ENCODE measurements around the gene RNF213.

The RNF213 gene

DNA sequence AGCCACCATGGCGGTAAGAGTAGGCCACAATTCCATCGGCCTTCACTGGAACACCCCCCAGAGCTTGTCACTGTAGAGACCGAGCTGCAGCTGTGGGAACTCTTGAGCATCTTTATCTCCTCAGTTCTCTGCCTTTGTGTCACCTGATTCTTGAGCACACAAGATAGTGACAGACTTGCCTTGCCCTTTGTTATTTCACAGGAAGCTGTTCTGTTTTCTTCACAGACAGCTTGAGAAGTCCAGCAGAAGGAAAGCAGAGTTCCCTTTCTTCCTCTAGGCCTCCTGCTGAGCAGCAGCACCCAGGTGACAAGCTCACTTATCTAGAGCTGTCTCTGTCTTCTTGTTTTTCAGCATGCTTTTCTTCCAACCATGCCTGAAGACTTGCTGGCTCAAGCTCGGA, 115.9 kb downstream of the RNF213 start:
- Mint-ChIP-seq H3K27ac (no peak overlapping the region), H3K27me3 (no peaks in the 10 kb centered on the region), H3K9me3 (no peaks in the 10 kb centered on the region), H3K36me3 (ENCODE audit: low read depth) (peaks cover 100% of the 10 kb centered on the region), H3K4me3 (no peak overlapping the region), H3K4me1 (ENCODE audit: low read depth) (peaks cover 12% of the 10 kb centered on the region)
- intact Hi-C loops (cut with micrococcal nuclease): loop anchor here (10.0 kb wide), 1 partner anchor 52 kb away; no protein-coding TSS in a partner anchor

DNA sequence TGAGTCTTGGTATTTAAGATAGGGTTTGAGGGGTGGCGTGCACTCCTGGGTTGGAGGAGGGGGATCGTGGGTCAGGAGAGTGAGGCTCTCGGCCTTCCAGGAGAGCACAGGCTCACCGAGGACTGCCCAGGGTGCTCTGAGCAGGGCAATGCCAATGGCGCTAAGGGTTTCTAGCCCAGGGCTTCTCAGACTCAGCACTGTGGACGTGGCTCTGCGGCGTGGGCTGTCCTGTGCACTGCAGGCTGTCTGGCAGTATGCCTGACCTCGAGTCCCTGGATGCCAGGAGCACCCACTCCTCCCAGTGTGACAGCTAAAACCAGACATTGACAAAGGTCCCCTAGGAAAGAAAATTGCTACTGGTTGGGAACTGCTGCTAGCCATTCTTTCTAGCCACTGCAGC, 117.1 kb downstream of the RNF213 start:
- Mint-ChIP-seq H3K27ac (no peak overlapping the region), H3K36me3 (ENCODE audit: low read depth) (peaks cover 100% of the 10 kb centered on the region)

DNA sequence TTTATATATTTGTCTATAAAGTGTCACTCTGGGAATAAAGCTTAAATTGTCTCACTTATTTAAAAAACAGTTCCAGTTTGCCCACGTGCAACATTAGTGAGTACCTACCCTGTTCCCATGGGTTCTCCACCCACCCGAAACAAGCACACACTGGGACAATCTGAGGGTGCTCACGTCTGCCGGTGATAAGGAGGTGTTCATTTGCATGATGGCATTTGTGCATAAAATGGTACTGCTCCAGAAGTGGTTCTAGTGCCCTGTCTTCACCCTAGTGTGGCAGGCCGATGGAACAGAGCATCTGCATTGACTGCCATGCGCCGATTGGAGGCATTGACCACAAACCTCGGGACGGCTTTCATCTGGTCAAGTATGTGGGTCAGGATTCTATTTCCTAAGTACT, 118.7 kb downstream of the RNF213 start:
- Mint-ChIP-seq H3K27me3 (no peaks in the 10 kb centered on the region), H3K27ac (no peak overlapping the region), H3K4me3 (no peak overlapping the region), H3K36me3 (ENCODE audit: low read depth) (peaks cover 100% of the 10 kb centered on the region), H3K4me1 (ENCODE audit: low read depth) (peaks cover 9% of the 10 kb centered on the region), H3K9me3 (no peaks in the 10 kb centered on the region)
- intact Hi-C loops (cut with micrococcal nuclease): loop anchor here (10.0 kb wide), 1 partner anchor 55 kb away; no protein-coding TSS in a partner anchor

More for the DNA sequence above, 117.1 kb downstream of the RNF213 start:
- Mint-ChIP-seq H3K4me1 (ENCODE audit: low read depth) (peaks cover 12% of the 10 kb centered on the region), H3K9me3 (no peaks in the 10 kb centered on the region), H3K4me3 (no peak overlapping the region), H3K27me3 (no peaks in the 10 kb centered on the region)
- intact Hi-C loops (cut with micrococcal nuclease): loop anchor here (10.0 kb wide), 1 partner anchor 53 kb away; no protein-coding TSS in a partner anchor

DNA sequence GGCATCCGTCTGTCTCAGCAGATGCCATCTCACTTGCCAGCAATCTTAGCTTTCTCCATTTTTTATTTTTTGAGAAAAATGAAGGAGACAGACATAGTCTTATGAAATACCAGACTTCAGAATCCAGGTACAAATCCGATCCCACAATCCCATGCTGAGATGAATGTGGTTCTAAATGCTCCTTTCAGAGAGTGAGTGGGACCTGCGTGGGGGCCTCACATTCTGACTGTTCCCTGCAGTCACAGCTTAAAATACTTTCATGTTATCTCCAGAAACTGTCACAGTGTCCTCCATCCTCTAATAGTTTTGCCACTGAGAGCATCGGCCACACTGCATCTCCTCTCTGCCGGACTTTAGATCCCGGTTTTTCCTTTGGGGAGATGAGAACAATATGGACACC, 119.4 kb downstream of the RNF213 start:
- Mint-ChIP-seq H3K27ac (no peak overlapping the region), H3K4me3 (no peak overlapping the region), H3K27me3 (no peaks in the 10 kb centered on the region), H3K36me3 (ENCODE audit: low read depth) (peaks cover 100% of the 10 kb centered on the region), H3K4me1 (ENCODE audit: low read depth) (peaks cover 4% of the 10 kb centered on the region), H3K9me3 (no peaks in the 10 kb centered on the region)
- intact Hi-C loops (cut with micrococcal nuclease): no loop called here

DNA sequence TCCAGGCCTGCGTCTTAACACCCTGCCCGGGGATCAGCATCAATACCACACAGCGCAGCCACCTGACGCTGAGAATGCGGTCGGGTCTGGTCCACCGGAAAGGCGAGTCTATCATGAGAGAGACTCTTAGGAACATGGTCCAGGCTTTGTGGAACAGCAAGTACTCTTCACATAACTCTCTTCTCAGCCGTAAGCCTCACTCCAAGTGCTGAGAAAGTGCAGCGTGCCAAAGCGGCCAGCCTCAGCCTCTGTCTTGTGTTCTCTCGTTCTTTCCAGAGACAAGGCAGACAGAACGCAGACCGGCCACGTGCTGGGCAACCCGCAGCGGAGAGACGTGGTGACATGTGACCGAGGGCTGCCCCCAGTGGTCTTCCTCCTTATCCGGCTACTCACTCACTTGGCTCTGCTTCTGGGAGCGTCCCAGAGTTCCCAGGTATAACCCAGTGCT, 119.9 kb downstream of the RNF213 start:
- H3K4me3 Mint-ChIP-seq: no peak overlapping the region
- H3K4me1 Mint-ChIP-seq (ENCODE audit: low read depth): no peaks in the 10 kb centered on the region
- no peak overlapping the region for H3K27ac Mint-ChIP-seq
- H3K36me3 Mint-ChIP-seq (ENCODE audit: low read depth): peaks cover 100% of the 10 kb centered on the region
- intact Hi-C loops (cut with micrococcal nuclease): no loop called here
- no peaks in the 10 kb centered on the region for H3K27me3 Mint-ChIP-seq
- H3K9me3 Mint-ChIP-seq: no peaks in the 10 kb centered on the region

DNA sequence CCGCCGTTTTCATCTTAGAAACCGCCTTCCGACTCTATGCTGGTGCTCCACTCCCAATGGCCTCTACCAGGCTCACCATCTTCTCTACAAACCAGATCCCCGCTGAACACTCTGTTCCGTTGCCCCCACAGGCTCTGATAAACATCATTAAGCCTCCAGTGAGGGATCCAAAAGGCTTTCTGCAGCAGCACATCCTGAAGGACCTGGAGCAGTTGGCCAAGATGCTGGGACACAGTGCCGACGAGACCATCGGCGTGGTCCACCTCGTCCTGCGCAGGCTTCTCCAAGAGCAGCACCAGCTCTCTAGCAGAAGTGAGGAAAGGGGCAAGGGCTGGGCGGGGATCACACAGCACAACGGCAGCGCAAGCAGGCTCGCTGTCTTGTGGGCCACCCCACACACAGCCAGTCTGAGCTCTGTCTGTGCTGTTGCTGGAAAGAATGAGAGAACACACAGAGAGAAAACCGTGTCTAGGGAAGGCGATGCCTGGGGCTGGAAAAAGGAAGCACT, 120.8 kb downstream of the RNF213 start:
- H3K36me3 Mint-ChIP-seq (ENCODE audit: low read depth): peaks cover 100% of the 10 kb centered on the region
- no peaks in the 10 kb centered on the region for H3K9me3 Mint-ChIP-seq
- no peak overlapping the region for H3K27ac Mint-ChIP-seq
- H3K4me3 Mint-ChIP-seq: no peak overlapping the region
- no peaks in the 10 kb centered on the region for H3K27me3 Mint-ChIP-seq
- no peaks in the 10 kb centered on the region for H3K4me1 Mint-ChIP-seq (ENCODE audit: low read depth)
- intact Hi-C loops (cut with micrococcal nuclease): no loop called here

DNA sequence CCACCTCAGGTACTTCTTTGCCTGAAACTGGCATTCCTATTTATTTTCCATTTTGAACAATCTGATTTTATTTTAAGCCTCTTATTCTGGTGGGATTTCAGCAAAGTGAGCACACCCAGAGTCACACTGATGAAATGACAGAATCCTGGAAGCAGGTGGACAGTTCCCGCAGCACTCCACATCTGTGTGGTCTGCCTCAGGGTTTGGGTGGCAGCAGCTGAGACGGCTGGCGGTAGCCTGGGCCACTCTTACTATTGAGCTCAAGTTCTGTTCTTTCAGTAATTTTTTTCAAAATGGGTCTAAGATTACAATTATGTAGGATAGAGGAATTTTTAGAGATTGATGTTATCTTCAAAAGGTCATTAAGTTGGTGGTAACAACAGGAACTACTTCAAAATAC, 121.8 kb downstream of the RNF213 start:
- Mint-ChIP-seq H3K9me3 (no peaks in the 10 kb centered on the region), H3K27ac (no peak overlapping the region), H3K36me3 (ENCODE audit: low read depth) (peaks cover 100% of the 10 kb centered on the region), H3K27me3 (no peaks in the 10 kb centered on the region), H3K4me1 (ENCODE audit: low read depth) (no peaks in the 10 kb centered on the region), H3K4me3 (no peak overlapping the region)
- intact Hi-C loops (cut with micrococcal nuclease): no loop called here

DNA sequence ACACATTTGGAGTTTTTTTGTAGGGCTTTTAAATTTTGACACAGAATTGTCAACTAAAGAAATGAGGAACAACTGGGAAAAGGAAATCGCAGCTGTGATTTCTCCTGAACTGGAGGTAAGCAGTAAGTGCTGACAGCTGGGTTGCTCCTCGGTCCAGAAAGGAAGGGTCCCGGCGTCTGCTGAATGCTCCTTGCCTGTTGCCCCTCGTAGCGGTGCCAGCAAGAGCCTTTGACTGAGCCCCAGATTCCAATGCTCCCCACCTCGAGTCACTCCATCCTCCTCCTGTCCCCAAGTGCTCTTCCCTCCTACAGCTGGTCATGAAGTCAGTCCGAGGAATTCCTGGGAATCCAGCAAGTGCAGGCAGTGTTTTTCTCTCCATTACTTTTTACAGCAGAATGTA, 122.3 kb downstream of the RNF213 start:
- H3K4me3 Mint-ChIP-seq: no peak overlapping the region
- H3K4me1 Mint-ChIP-seq (ENCODE audit: low read depth): no peaks in the 10 kb centered on the region
- H3K27ac Mint-ChIP-seq: no peak overlapping the region
- intact Hi-C loops (cut with micrococcal nuclease): no loop called here
- no peaks in the 10 kb centered on the region for H3K27me3 Mint-ChIP-seq
- no peaks in the 10 kb centered on the region for H3K9me3 Mint-ChIP-seq
- H3K36me3 Mint-ChIP-seq (ENCODE audit: low read depth): peaks cover 100% of the 10 kb centered on the region

DNA sequence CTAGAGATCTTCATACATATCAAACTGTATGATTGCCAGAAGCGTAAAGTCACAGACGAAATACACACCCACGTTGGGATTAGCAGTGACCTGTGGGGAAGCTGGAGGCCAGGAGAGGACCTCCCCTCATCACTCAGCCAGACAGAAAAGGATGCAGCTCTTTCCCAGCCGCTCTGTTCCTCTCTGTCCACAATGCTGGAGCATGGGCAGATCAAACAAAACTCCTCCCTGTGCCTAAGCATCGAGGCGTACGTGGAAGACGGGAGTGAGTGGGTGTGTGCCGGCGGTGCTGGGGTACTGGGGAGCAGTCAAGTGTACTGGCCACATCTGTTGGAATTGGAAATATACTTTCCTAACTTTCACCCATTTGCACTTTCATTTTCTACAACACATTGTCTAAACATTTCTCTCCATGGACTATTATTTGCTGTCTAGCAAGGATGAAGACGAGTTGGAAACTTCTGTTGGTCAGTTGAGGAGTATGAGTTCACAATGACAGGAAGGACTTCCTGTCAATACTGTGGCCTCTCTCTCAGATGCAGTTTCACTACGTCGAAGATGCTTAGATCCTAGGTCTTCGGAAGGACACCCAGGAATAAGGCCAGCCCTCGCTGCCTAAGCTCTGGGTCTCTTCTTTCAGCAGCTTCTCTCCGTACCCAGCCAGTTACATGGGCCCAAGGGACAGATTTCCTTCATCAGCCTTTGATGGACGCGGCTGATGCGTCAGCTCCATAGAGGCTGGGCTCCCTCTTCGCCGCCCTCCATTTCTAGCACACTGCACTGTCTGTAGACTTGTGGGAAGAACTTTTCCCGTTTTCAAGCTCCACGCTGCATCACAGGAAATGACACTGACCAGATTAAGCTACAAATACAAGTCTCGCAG, 123.7 kb downstream of the RNF213 start:
- no peaks in the 10 kb centered on the region for H3K4me1 Mint-ChIP-seq (ENCODE audit: low read depth)
- no peaks in the 10 kb centered on the region for H3K9me3 Mint-ChIP-seq
- H3K27ac Mint-ChIP-seq: no peak overlapping the region
- intact Hi-C loops (cut with micrococcal nuclease): no loop called here
- no peaks in the 10 kb centered on the region for H3K27me3 Mint-ChIP-seq
- H3K36me3 Mint-ChIP-seq (ENCODE audit: low read depth): peaks cover 100% of the 10 kb centered on the region
- no peak overlapping the region for H3K4me3 Mint-ChIP-seq

DNA sequence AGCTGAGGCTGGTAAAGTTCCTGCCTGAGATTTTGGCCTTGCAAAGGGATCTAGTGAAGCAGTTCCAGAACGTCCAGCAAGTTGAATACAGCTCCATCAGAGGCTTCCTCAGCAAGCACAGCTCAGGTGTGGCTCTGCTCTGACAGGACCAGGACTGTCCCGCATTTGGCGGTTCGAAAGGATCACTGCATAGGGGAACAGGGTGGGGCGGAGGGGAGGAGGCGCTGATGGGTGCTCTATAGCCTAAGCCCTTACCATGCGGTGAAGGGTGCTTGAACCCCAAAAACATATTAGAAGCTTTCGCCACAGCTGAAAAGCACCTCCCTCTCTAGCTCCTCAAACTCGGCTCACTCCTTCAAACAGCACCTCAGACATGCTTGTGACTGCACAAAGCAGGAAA, 124.4 kb downstream of the RNF213 start:
- Mint-ChIP-seq H3K27ac (no peak overlapping the region), H3K27me3 (no peaks in the 10 kb centered on the region), H3K4me3 (no peak overlapping the region), H3K36me3 (ENCODE audit: low read depth) (peaks cover 100% of the 10 kb centered on the region), H3K9me3 (no peaks in the 10 kb centered on the region), H3K4me1 (ENCODE audit: low read depth) (no peaks in the 10 kb centered on the region)
- intact Hi-C loops (cut with micrococcal nuclease): no loop called here

DNA sequence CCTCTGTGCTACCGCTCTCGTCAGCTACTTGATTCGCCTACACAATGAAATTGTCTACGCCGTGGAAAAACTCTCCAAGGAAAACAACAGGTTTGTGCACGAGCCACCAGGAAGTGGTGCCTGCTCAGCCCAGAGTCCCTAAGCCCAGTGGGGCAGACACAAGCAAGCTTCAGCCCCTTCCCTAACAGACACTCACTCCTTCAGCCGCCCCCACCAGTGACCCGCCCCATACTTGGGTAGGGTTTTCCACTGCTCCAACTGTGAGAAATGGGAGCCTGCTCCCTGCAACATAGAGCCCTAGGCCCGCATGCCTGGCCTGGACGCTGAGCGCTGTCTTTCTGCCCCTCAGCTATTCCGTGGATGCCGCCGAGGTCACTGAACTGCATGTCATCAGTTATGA, 125.7 kb downstream of the RNF213 start:
- H3K36me3 Mint-ChIP-seq (ENCODE audit: low read depth): peaks cover 100% of the 10 kb centered on the region
- H3K27me3 Mint-ChIP-seq: no peaks in the 10 kb centered on the region
- no peak overlapping the region for H3K27ac Mint-ChIP-seq
- no peak overlapping the region for H3K4me3 Mint-ChIP-seq
- H3K4me1 Mint-ChIP-seq (ENCODE audit: low read depth): no peaks in the 10 kb centered on the region
- no peaks in the 10 kb centered on the region for H3K9me3 Mint-ChIP-seq
- intact Hi-C loops (cut with micrococcal nuclease): no loop called here

DNA sequence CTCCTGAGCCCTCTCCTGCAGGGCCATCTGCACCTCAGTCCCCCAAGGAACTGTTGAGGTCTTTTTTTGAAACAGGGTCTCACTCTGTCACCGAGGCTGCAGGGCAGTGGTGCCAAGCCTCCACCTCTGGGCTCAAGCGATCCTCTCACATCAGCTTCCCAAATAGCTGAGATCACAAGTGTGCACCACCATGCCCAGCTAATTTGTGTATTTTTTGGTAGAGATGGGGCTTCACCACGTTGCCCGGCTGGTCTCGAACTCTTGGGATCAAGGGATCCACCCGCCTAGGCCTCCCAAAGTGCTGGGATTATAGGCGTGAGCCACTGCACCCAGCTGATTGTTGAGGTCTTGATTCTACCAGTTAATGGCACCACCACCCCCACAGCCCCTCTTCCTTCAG, 126.4 kb downstream of the RNF213 start:
- H3K27me3 Mint-ChIP-seq: no peaks in the 10 kb centered on the region
- peak overlapping the region; percentile 35 for H3K27ac Mint-ChIP-seq
- no peaks in the 10 kb centered on the region for H3K4me1 Mint-ChIP-seq (ENCODE audit: low read depth)
- peaks cover 100% of the 10 kb centered on the region for H3K36me3 Mint-ChIP-seq (ENCODE audit: low read depth)
- intact Hi-C loops (cut with micrococcal nuclease): no loop called here
- no peak overlapping the region for H3K4me3 Mint-ChIP-seq
- no peaks in the 10 kb centered on the region for H3K9me3 Mint-ChIP-seq

DNA sequence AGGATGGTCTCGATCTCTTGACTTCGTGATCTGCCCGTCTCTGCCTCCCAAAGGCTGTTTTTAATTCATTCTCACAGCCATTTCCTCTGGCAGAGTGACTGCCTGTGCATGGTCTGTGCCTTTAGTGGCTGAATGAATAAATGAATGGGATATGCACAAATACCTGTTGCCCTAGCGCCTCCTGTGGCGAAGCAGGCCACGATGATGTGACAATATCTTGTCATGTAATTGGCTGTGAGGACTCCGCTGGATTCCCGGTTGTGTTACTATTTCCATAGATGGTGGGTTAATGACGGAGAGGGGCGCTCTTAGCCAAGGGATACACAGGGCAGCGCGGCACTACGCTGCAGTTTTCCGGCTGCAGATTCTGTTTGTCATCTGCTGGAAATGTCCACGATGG, 127.5 kb downstream of the RNF213 start:
- H3K27me3 Mint-ChIP-seq: no peaks in the 10 kb centered on the region

DNA sequence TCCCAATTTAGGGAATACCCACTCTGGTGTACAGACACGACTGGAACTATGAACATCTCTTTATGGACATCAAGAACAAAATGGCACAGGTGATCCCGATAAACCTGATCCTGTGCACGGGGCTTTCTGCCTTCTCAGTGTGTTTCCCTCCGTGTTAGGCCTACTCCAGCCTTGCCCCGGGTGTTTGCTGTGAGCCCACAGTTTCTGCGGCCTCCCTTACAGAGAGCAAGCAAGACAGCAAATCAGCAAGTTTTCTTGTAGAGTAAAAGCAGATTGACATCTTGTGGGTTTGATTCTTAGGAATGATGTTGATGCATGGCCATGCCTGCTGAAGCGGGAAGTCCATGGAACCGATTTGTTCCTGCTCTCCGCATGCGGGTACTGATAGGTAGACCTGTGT, 127.9 kb downstream of the RNF213 start:
- Mint-ChIP-seq H3K27me3 (no peaks in the 10 kb centered on the region), H3K27ac (peak overlapping the region; percentile 25), H3K4me1 (ENCODE audit: low read depth) (no peaks in the 10 kb centered on the region), H3K36me3 (ENCODE audit: low read depth) (peaks cover 100% of the 10 kb centered on the region), H3K9me3 (no peaks in the 10 kb centered on the region), H3K4me3 (no peak overlapping the region)
- intact Hi-C loops (cut with micrococcal nuclease): no loop called here

More for the DNA sequence above, 127.5 kb downstream of the RNF213 start:
- Mint-ChIP-seq H3K9me3 (no peaks in the 10 kb centered on the region), H3K36me3 (ENCODE audit: low read depth) (peaks cover 100% of the 10 kb centered on the region), H3K4me1 (ENCODE audit: low read depth) (no peaks in the 10 kb centered on the region), H3K27ac (no peak overlapping the region), H3K4me3 (no peak overlapping the region)
- intact Hi-C loops (cut with micrococcal nuclease): no loop called here

Measured in dendritic cell treated with granulocyte-macrophage colony-stimulating factor and Interleukin-4, amounts not matched to agents 40 ng/mL and 50 ng/mL, for 4 days (primary cell).